Endothelial cell of hepatic sinusoid (primary cell): ENCODE measurements around the gene TUSC2.
"Not testable (repeated sequence)": the region's sequence is repeated elsewhere in the genome, so short reads cannot be mapped to it uniquely, and the experiment has no call there.

ENCODE experiments used
- in situ Hi-C: cut with HindIII; loops from 2 replicates; pipeline ENCODE4 v1.10.0; 2017; ENCODE audit warnings: low sequenced_read_pairs

TUSC2 gene

DNA sequence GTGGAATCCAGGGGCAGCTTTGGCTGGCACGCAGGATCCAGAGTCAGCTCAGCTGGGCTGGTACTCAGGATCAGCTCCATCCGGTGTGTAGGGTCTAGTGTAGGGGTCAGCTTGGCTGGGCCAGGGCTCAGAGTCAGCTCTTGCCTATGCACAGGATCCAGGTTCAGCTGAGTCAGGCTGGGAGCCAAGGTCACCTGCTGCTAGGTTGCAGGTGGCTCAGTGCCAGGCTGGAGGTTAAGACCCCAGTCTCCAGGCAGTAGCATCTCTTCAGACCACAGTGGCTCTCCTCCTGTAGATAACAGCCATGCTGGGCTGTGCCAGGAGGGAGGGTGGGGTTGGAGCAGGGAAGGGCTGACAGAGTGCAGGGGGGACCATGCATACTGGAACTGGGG is 30.6 kb downstream of the TUSC2 start:
- in situ Hi-C loops: no loop called here

DNA sequence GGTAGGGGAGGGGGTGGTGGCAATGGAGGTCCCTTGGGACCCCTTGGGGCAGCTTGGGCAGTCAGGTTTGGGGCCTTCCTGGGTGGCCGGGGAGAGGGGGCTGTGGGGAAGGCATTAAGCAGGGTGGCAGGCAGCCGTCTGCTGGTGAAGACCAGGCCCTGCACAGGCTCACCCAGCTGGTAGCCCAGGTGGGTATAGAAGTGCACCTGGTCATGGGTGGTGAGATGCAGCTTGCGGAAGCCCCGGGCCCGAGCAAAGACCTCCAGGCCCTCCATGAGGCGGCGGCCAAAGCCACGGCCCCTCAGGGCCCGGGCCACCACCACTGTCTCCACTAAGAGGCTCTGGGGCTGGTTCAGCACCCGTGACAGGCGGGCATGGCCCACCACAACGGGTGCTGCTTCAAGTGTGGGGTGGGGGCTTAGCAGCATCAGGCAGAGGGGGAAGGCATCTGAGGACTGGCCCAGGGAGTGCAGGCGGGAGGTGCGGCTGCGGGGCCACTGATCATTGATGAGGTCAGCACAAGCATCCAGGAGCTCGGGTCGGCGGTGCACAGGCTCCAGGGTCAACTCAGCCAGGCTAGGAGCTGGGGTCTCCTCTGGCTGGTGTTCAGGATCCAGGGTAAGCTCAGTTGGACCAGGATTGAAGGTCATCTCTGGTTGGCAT is 31.2 kb downstream of the TUSC2 start:
- in situ Hi-C loops: no loop called here

DNA sequence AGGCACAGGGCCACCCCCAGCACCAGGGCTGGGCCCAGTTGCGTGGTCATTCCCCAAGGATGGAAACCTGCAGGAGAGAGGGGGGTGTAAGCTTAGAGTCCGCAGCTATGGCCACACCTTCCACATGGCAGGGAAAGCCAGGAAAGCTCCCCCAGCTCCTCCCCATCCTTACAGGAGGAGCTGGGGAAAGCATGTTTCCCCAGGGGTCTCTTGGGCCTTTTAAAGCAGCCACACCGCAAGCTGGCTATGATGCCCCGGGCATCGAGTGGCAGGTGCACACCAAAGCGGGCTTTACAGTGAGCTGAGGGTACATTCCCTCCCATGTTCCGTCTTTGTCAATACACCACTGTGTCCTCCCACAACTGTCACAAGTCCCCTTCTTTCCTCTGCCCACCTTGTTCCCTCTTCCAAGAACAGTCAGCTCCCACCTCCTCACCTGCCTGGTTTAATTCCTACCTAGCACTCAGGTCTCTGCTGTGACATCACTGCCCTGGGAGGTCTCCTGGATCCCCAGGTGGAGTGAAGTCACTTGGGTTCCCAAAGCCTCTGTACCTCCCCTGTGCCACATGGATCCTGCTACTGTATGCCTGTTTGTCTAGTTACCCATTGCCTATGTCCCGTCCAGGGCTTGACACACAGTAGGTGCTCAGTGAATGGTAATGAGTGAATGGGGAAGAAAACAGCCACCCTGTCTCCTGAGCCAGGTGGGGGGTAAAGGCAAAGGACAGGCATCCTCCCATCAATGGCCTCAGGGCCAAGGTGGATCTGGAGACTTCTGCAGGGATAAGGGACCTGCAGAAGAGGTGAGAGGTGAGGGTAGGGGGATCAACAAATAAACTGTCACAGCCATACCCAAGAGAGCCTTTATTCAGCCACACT is 32.2 kb downstream of the TUSC2 start:
- in situ Hi-C loops: no loop called here

DNA sequence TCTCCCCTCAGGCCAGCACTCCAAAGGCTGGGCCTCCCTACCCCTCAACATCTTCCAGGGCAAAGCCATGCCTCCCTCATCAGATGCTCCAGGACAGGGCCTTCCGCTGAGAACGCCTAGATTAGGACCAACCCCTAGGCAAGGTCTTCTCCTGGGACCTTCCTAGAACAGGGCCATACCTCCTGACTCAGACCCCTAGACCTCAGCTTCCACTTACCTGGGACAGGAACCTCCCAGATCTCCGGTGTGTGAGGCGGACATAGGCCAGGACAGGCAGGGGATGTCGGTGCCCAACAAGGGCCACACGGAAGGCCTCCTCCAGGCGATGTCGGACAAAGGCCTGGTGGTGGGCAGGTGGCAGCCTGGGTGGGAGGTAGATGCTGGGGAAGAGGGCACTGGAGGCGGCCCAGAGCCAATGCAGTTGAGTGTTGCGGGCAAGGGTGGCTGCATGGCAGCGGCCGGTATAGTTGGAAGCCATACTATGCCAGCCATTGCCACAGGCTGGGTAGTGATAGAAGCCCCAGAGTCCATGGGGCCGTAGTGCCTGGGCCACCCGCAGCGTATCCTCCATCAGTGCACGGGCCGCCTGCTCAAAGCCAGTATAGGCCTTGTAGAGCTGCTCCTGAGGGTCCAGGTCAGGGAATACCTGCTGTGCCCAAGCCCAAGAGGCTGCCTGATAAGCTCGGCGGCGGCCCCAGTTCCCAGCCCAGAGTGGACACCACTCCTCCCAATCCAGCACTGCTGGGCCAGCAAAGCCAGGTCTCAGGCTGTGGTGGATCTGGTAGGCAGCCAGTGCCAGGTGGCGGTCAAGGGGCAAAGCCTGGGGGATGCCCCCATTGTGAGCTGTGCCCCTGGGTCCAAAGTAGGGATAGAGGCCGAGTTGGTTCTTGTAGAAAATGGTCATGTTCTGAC is 33.3 kb downstream of the TUSC2 start:
- in situ Hi-C loops: no loop called here

GRCh38 chr3:50294089-50294488 is 33.9 kb downstream of the TUSC2 start:
- in situ Hi-C loops: no loop called here

DNA sequence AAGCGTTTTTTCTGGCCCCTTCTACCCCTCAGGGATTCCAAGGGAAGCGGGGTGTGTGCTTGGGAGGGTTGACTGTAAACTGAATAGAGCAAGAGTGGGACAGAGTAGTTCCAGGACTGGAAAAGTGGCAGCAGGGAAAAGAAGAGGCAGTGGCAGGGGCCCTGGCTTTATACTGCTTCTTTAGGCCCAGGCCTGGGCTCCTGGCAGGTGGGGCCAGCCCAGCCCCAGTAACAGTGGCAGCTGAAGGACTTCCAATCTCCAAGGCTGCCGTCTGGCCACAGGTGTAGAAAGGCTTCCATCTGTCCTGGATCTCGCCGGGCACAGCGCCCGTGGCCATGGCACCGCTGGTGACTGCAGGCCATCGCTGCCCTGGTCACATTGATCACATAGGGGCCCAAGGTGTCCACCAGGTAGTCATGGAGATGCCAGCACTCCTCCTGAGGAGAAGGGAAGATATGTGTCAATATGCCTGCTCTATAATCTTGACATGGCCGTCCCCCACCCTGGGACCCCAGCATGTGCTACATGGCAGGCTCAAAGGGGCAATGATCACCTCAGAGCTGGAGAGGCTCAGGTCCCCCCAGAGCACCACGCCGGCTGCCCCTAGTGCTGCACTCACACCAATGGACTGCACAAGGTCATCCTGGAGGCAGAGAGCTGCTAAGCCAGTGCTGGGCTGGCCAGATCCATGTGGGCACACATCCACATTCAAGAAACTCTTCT is 34.8 kb downstream of the TUSC2 start:
- in situ Hi-C loops: no loop called here

DNA sequence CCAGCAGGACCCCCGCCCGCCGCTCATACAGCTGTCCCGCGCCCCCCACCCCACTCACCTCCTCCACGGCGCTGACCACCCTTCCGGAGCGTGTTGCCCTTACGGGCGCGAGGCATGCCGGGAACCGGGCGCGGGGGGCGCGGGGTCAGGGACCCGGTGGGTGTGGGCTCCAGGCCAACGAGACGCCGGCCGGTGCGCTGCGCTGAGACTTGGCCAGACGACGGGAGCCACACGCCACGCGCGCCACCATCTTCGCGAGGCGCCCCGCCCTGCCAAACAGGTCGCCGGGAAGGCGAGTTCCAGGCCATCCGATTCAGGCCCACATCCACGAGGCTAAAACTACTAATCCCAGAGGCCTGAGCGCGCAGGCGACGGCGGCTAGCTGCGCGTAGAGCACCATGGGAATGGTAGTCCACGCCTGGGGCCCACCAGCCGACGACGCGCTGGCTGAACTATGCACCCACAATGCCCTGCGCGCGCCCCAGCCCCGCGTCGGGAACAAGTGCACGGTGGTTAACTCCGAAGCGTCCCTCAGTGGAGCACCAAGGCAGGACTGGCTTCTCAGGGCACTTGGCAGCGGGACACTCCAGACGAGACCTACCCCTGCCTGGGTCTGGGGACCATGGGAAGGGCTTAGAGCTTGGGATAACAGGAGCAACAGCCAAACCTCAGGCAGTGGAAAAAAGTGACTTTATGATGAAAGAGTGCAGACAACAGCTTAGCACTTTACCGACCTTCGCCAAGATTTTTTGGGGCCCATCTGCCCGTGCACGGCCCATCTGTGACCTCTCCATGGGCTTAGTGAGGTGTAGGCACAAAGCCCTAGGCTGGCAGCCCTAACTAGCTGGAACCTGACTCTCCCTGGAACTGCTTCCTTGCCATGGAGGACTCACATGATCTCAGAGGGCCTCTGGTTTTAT is 35.6 kb downstream of the TUSC2 start, which contains the start of gene IFRD2:
IFRD2 (minus strand) TSS at position 271 of the 920 bp plus-strand sequence; CDS start at position 116, 155 bp downstream.
- in situ Hi-C loops: no loop called here

DNA sequence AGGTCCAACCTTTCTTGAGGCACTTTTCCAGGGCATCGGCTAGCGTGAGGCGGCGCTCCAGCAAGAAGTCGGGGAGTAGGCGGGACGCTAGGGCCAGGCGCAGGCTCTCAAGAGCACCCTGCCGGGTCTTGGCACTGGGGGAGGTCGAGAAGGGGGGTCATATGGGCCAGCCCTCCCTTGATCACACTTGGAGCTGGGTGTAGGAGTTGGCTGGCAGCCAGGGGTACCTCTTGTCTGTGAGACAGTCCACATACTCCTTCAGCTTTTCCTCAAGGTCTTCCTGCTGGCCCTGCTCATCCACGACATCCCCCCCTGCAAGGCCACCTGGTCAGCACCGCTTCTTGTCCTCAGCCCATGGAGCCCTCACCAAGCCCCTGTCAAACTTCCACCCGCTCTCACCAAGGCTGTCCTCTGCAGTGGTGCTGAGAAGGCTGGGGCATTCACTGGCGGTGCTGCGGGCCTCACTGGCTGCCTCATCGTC is 37.8 kb downstream of the TUSC2 start:
- in situ Hi-C loops: no loop called here

DNA sequence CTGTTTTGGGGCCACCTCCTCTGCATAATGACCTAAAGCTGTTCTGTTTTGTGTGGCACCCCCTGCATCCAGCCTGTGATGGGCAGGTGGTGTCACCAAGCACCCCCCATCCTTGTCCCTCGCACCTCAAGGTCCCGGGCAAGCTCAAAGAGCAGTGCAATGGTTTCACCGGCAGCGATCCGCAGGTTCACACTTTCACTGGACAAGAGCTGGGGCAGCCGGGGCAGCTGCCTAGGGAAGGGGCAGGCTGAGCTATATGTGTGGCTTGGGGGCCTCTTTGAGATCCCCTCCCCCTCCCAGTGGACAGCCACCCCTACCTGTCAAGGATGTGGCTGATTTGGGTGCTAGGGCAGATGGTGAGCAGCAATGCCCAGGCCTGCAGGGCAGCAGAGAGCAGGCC is 38.9 kb downstream of the TUSC2 start:
- in situ Hi-C loops: no loop called here

- in situ Hi-C loops: no loop called here
Observed at GRCh38 chr3:50288387-50289007, 39.5 kb downstream of the TUSC2 start.

- in situ Hi-C loops: no loop called here
Observed at GRCh38 chr3:50287262-50287661, 40.8 kb downstream of the TUSC2 start.

- in situ Hi-C loops: no loop called here
Observed at GRCh38 chr3:50286322-50287227, 41.4 kb downstream of the TUSC2 start.

DNA sequence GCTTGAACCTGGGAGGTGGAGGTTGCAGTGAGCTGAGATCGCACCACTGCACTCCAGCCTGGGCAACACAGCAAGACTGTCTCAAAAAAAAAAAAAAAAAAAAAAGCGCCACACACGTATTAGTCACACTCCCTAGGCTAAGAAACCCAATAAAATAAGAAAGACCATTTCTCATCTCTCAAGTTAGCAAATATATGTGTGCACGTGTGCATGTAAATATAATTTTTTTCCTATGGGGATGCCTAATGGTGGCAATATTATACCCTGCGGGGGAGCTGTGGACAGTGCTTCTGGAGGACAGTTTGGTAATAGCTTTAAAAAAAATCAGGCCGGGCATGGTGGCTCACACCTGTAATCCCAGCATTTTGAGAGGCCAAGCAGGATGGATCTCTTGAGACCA is 43.9 kb downstream of the TUSC2 start:
- in situ Hi-C loops: not testable (repeated sequence)

- in situ Hi-C loops: loop anchor here (5.0 kb wide), 2 partner anchors 48 to 97 kb away; partner anchors contain the start of gene TUSC2
Observed at GRCh38 chr3:50279255-50280016, 48.6 kb downstream of the TUSC2 start.

DNA sequence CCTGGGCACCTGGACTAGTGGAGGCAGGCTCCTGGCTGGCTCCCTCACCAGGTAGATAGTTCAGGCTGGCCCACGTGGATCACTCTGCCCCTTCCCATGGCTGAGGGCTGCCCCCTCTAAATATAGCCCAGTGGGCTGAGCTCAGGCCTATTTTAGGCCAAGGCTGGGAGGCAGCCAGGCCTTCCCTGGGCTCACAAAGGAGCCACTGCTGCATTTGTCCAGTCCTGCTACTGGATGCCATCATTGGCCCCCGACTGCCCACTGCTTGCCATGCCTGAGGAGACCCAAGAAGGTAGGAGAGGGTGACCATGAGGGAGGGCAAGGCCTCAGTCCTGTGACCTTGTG is 49.2 kb downstream of the TUSC2 start, which contains the start of gene LSMEM2:
LSMEM2 (plus strand) TSS at position 208 of the 345 bp plus-strand sequence; CDS start at position 235, 27 bp downstream.
- in situ Hi-C loops: loop anchor here (5.0 kb wide), 2 partner anchors 48 to 97 kb away; partner anchors contain the start of gene TUSC2

- in situ Hi-C loops: loop anchor here (5.0 kb wide), 2 partner anchors 49 to 96 kb away; partner anchors contain the start of gene TUSC2
Observed at GRCh38 chr3:50278123-50278879, 49.7 kb downstream of the TUSC2 start.
